HG03565 (cell line): ENCODE data around the gene POR.
"Not testable (repeated sequence)": the region's sequence is repeated elsewhere in the genome, so short reads cannot be mapped to it uniquely, and the experiment has no call there.

Source experiments
- ATAC-seq: cut with Tn5 transposase; IDR thresholded peaks from one replicate; pipeline ENCODE4 v1.9.1; 2021; ENCODE audit warnings: mild to moderate bottlenecking, moderate library complexity; ENCODE audit not compliant: unreplicated experiment

Gene POR

GRCh38 chr7:76016191-76016947 is 101.4 kb downstream of the POR start:
- no peak for ATAC-seq

GRCh38 chr7:76018520-76018919 is 103.6 kb downstream of the POR start:
- not testable (repeated sequence) for ATAC-seq

GRCh38 chr7:76020031-76020714 is 105.2 kb downstream of the POR start:
- ATAC-seq: no peak

GRCh38 chr7:76022026-76022780 is 107.2 kb downstream of the POR start:
- ATAC-seq: no peak

- ATAC-seq: no peak
Measured at GRCh38 chr7:76023002-76023401, 108.0 kb downstream of the POR start.

- not testable (repeated sequence) for ATAC-seq
Measured at GRCh38 chr7:76029682-76030081, 114.7 kb downstream of the POR start.

GRCh38 chr7:76031964-76032363 is 117.0 kb downstream of the POR start:
- no peak for ATAC-seq
